ENCODE results near the gene WBP2. TPM values are rescaled to one million over a fixed set of nuclear protein-coding genes. Genes with fewer than 3 reads are reported as not detected.

Gene WBP2
- total and polyA plus RNA-seq, 2 of the 13 experiments (the other 11 are each of a cell fraction or from before 2014, with no cell fraction given), result 29.2 to 29.5 TPM

DNA sequence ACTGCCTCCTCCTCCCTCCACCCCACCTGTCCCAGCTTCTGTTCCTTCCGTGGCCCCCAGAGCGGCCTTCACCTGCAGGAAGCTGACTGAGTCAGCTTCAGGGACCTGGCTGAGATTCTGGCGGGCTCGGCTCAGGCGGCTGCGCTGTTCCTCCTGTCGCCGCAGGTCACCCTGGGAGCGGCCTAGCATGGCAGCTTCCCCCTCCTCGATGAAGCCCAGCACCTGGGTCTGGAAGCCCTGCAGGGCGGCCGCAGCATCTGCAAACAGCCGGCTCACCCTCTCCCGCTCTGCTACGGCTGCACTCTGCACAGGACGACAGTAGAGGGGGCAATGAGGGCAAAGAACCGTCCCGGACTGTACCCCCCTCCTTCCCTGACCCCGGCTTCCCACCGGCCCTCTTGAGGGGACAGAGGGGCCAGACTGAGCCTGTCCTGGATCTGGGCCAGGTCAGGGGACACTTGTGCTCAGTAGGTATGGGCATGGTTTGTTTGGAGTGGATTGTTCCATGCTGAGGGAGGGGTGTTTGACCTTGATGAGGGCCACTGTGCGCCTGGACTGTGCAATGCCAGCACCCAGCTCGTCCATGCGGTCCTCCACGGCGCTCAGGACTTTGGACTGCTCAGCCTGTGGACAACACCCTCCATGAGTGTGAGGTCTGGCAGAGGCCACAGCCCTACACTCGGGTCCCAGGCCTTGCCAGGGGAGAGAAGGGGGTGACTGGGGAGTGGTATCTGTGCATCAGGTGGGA is 21.2 kb upstream of the WBP2 start (continued):
- TF ChIP-seq RXRB (CRISPR knock-in tag; IDR thresholded peaks at IDR 0.05; ENCODE audit: borderline replicate concordance) (peak; percentile 93), RXRA (CRISPR knock-in tag; IDR thresholded peaks at IDR 0.05) (peak; percentile 95), MBD4 (IDR thresholded peaks at IDR 0.05; ENCODE audit: borderline replicate concordance, low read length) (no peak), CC2D1A (CRISPR knock-in tag; IDR thresholded peaks at IDR 0.05) (no peak), NCOA2 (CRISPR knock-in tag; IDR thresholded peaks at IDR 0.05) (peak; percentile 86), ZSCAN25 (CRISPR knock-in tag; IDR thresholded peaks at IDR 0.05) (peak; percentile 97), SNAPC2 (CRISPR knock-in tag; IDR thresholded peaks at IDR 0.05) (peak; percentile 86; the same call in 1 of the 2 replicates), ZNF510 (CRISPR knock-in tag; IDR thresholded peaks at IDR 0.05; ENCODE audit: low read depth) (peak; percentile 70; the same call in 1 of the 2 replicates), PRPF4 (IDR thresholded peaks at IDR 0.05; ENCODE audit: low read depth, low read length, poor library complexity, severe bottlenecking) (no peak), ZNF737 (CRISPR knock-in tag; IDR thresholded peaks at IDR 0.05; ENCODE audit: borderline replicate concordance) (no peak), ATF7 (IDR thresholded peaks at IDR 0.05) (peak; percentile 66), ATF7 (CRISPR knock-in tag; IDR thresholded peaks at IDR 0.05) (peak; percentile 80), RFXANK (CRISPR knock-in tag; IDR thresholded peaks at IDR 0.05) (no peak), GATAD2A (CRISPR knock-in tag; IDR thresholded peaks at IDR 0.05) (peak; percentile 96), HNRNPLL (IDR thresholded peaks at IDR 0.05; ENCODE audit: low read depth, low read length, poor library complexity, severe bottlenecking) (no peak), TBX2 (CRISPR knock-in tag; IDR thresholded peaks at IDR 0.05; ENCODE audit: borderline replicate concordance) (peak; percentile 88), CREB1 (IDR thresholded peaks at IDR 0.05) (0 out of 2 replicates have a peak, but pooled peaks have one; percentile 2), CREB1 (CRISPR knock-in tag; IDR thresholded peaks at IDR 0.05) (no peak), ZNF720 (CRISPR knock-in tag; IDR thresholded peaks at IDR 0.05) (peak; percentile 19; the same call in 1 of the 2 replicates)
- TF ChIP-seq, protein P1, sequence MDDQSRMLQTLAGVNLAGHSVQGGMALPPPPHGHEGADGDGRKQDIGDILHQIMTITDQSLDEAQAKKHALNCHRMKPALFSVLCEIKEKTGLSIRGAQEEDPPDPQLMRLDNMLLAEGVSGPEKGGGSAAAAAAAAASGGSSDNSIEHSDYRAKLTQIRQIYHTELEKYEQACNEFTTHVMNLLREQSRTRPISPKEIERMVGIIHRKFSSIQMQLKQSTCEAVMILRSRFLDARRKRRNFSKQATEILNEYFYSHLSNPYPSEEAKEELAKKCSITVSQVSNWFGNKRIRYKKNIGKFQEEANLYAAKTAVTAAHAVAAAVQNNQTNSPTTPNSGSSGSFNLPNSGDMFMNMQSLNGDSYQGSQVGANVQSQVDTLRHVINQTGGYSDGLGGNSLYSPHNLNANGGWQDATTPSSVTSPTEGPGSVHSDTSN (CRISPR knock-in tag; IDR thresholded peaks at IDR 0.05; ENCODE audit: borderline replicate concordance), result no peak
- TF ChIP-seq, protein P2, sequence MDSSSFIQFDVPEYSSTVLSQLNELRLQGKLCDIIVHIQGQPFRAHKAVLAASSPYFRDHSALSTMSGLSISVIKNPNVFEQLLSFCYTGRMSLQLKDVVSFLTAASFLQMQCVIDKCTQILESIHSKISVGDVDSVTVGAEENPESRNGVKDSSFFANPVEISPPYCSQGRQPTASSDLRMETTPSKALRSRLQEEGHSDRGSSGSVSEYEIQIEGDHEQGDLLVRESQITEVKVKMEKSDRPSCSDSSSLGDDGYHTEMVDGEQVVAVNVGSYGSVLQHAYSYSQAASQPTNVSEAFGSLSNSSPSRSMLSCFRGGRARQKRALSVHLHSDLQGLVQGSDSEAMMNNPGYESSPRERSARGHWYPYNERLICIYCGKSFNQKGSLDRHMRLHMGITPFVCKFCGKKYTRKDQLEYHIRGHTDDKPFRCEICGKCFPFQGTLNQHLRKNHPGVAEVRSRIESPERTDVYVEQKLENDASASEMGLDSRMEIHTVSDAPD (CRISPR knock-in tag; IDR thresholded peaks at IDR 0.05), result peak; percentile 97
- TF ChIP-seq, protein P3, sequence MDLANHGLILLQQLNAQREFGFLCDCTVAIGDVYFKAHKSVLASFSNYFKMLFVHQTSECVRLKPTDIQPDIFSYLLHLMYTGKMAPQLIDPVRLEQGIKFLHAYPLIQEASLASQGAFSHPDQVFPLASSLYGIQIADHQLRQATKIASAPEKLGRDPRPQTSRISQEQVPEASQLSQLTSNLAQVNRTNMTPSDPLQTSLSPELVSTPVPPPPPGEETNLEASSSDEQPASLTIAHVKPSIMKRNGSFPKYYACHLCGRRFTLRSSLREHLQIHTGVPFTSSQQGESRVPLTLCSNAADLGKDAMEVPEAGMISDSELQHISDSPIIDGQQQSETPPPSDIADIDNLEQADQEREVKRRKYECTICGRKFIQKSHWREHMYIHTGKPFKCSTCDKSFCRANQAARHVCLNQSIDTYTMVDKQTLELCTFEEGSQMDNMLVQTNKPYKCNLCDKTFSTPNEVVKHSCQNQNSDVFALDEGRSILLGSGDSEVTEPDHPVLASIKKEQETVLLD (CRISPR knock-in tag; IDR thresholded peaks at IDR 0.05; ENCODE audit: low read depth), result no peak; the same call in none of the 2 replicates
- TF ChIP-seq, protein P4, sequence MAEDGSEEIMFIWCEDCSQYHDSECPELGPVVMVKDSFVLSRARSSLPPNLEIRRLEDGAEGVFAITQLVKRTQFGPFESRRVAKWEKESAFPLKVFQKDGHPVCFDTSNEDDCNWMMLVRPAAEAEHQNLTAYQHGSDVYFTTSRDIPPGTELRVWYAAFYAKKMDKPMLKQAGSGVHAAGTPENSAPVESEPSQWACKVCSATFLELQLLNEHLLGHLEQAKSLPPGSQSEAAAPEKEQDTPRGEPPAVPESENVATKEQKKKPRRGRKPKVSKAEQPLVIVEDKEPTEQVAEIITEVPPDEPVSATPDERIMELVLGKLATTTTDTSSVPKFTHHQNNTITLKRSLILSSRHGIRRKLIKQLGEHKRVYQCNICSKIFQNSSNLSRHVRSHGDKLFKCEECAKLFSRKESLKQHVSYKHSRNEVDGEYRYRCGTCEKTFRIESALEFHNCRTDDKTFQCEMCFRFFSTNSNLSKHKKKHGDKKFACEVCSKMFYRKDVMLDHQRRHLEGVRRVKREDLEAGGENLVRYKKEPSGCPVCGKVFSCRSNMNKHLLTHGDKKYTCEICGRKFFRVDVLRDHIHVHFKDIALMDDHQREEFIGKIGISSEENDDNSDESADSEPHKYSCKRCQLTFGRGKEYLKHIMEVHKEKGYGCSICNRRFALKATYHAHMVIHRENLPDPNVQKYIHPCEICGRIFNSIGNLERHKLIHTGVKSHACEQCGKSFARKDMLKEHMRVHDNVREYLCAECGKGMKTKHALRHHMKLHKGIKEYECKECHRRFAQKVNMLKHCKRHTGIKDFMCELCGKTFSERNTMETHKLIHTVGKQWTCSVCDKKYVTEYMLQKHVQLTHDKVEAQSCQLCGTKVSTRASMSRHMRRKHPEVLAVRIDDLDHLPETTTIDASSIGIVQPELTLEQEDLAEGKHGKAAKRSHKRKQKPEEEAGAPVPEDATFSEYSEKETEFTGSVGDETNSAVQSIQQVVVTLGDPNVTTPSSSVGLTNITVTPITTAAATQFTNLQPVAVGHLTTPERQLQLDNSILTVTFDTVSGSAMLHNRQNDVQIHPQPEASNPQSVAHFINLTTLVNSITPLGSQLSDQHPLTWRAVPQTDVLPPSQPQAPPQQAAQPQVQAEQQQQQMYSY (CRISPR knock-in tag; IDR thresholded peaks at IDR 0.05), result no peak; the same call in 1 of the 2 replicates

Measured in HepG2 (cell line).